Measurements from ENCODE around the gene KCNK3. TPM values are rescaled to one million over a fixed set of nuclear protein-coding genes. Genes with fewer than 3 reads are reported as not detected.
A peak's percentile ranks its signal among the peaks of the same experiment; 100 is the strongest.

KCNK3 gene
- total RNA-seq, 1 experiment from 2014 or later = 0.09 TPM

DNA sequence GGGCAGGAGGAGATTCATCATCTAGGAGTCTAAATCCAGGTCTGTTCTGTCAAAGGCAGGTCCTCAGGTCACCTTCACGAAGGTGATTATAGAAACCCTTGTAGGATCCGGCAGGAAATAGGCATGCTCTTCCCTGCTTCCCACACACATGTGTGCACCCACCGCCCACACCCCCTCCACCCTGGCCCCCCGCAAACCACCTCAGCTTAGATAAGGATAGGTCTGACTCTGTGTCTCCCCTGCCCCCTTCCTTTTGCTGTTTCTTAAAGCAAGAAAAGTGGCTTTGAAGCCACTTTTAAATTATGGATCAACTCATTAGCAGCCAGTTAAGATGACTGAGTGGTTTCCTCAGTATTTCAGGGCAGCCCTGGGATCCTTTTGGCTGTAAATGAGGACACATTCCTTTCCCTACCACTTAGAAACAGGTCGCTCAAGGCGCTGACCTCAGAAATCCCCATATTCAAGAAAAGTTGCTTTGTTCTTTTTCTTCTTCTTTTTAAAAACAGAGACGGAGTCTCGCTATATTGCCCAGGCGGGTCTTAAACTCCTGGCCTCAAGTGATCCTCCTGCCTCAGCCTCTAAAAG, 36.8 kb upstream of the KCNK3 start:
- Histone ChIP-seq H3K23ac (ENCODE audit: insufficient read length, low read depth, low read length) (no peak overlapping the region), H2AFZ (ENCODE audit: low read length) (no peak overlapping the region), H4K8ac (replicated peaks; ENCODE audit: insufficient read length, low read depth, low read length) (no peak overlapping the region), H2BK12ac (ENCODE audit: insufficient read length, low read depth, low read length) (no peak overlapping the region), H3T11ph (ENCODE audit: low read length) (no peak overlapping the region), H2BK5ac (ENCODE audit: insufficient read length, low read length) (no peak overlapping the region), H3K9ac (ENCODE audit: extremely low read depth, insufficient read length, low read length) (no peak overlapping the region), H3K14ac (ENCODE audit: insufficient read depth, low read length) (no peak overlapping the region), H3K4ac (ENCODE audit: low read depth, low read length) (no peak overlapping the region), H3K23me2 (ENCODE audit: insufficient read length, low read depth, low read length, poor library complexity, severe bottlenecking) (no peaks in the 10 kb centered on the region), H2AK5ac (ENCODE audit: insufficient read length, low read length) (no peak overlapping the region), H3K18ac (ENCODE audit: insufficient read length, low read depth, low read length) (no peak overlapping the region), H3K4me1 (ENCODE audit: insufficient read depth, low read length) (peaks cover 3% of the 10 kb centered on the region; the same call in 1 of the 2 replicates), H2BK15ac (ENCODE audit: low read depth, low read length) (no peak overlapping the region), H4K20me1 (ENCODE audit: control insufficient read depth, insufficient read depth, insufficient read length) (no peaks in the 10 kb centered on the region), H3K9me3 (ENCODE audit: control insufficient read depth, low read depth, low read length) (no peaks in the 10 kb centered on the region), H3K56ac (ENCODE audit: insufficient read length, low read depth, low read length) (no peak overlapping the region), H3K4me2 (ENCODE audit: insufficient read depth, insufficient read length, low read length) (peak overlapping the region; percentile 7), H3K79me2 (ENCODE audit: insufficient read depth, low read length) (no peaks in the 10 kb centered on the region), H3K27me3 (ENCODE audit: insufficient read depth, low read length) (no peaks in the 10 kb centered on the region), H4K91ac (ENCODE audit: insufficient read length, low read depth, low read length) (no peak overlapping the region), H2BK120ac (ENCODE audit: low read depth, low read length, poor library complexity, severe bottlenecking) (no peak overlapping the region), H3K79me1 (ENCODE audit: insufficient read depth, low read depth, low read length, poor library complexity, severe bottlenecking) (no peaks in the 10 kb centered on the region), H4K5ac (ENCODE audit: insufficient read length, low read depth, low read length) (no peak overlapping the region), H2BK20ac (ENCODE audit: low read depth, low read length, poor library complexity, severe bottlenecking) (no peak overlapping the region), H3K27ac (ENCODE audit: insufficient read length, low read depth, low read length) (no peak overlapping the region)
- TF ChIP-seq, protein P1, sequence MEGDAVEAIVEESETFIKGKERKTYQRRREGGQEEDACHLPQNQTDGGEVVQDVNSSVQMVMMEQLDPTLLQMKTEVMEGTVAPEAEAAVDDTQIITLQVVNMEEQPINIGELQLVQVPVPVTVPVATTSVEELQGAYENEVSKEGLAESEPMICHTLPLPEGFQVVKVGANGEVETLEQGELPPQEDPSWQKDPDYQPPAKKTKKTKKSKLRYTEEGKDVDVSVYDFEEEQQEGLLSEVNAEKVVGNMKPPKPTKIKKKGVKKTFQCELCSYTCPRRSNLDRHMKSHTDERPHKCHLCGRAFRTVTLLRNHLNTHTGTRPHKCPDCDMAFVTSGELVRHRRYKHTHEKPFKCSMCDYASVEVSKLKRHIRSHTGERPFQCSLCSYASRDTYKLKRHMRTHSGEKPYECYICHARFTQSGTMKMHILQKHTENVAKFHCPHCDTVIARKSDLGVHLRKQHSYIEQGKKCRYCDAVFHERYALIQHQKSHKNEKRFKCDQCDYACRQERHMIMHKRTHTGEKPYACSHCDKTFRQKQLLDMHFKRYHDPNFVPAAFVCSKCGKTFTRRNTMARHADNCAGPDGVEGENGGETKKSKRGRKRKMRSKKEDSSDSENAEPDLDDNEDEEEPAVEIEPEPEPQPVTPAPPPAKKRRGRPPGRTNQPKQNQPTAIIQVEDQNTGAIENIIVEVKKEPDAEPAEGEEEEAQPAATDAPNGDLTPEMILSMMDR (conservative IDR thresholded peaks at IDR 0.05) = no peak
- no CpG with 5 or more reads among the region's 9 CpGs for WGBS (ENCODE audit: extremely low coverage, insufficient read length, low lambda C conversion rate)
- Mint-ChIP-seq H3K27me3 (ENCODE audit: low read depth) (peaks cover 16% of the 10 kb centered on the region), H3K4me1 (peaks cover 19 to 29% of the 10 kb centered on the region in 2 experiments), H3K36me3 (ENCODE audit: insufficient read depth in 1 of 3, low read depth in 3 of 3) (peaks cover 1 to 11% (median 5%) of the 10 kb centered on the region in 3 experiments; a peak in 5 of 7 replicates), H3K4me3 (no peak overlapping the region), H3K9me3 (peaks cover 12 to 17% of the 10 kb centered on the region in 2 experiments), H3K27ac (peak overlapping the region in 2 of 3 experiments; percentile 24 to 40; a peak in 2 of 7 replicates)
- peak; percentile 52 for DNase-seq

Measured in H9 (cell line).